ENCODE measurements around the gene MFAP4. TPM values are rescaled to one million over a fixed set of nuclear protein-coding genes. Genes with fewer than 3 reads are reported as not detected.

MFAP4 gene
- total and polyA plus RNA-seq, 4 donors: 2.1 to 13.3 (median 5.7) TPM

DNA sequence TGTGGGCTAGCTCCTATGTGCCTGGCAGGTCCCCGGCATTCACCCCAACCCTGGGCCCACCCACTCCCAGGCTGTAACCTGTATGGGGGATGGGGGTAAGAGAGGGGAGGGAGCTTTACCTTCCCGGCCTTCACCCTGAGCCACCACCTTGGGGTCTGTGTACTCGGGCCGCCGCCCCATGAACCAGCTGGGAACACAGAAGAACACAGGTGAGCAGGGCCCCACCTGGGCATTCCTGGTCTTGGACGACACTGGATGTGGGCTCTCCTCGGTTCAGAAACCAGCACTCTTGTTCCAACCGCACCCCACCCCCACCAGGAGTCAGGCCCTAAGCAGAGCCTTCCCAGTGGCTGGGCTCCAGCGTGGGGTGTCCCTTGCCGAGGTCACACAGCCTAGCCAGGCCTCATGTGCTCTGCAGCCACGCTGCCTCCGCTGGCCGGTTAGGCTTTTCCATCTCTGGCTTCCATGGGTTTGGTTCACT, 43.3 kb downstream of the MFAP4 start:
- TF ChIP-seq, protein P1, sequence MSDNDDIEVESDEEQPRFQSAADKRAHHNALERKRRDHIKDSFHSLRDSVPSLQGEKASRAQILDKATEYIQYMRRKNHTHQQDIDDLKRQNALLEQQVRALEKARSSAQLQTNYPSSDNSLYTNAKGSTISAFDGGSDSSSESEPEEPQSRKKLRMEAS (IDR thresholded peaks at IDR 0.05): peak; percentile 49
- TF ChIP-seq HNF4A (conservative IDR thresholded peaks at IDR 0.05) (no peak), RAD21 (IDR thresholded peaks at IDR 0.05) (peak in 1 of 2 donors; percentile 34), RXRA (IDR thresholded peaks at IDR 0.05) (peak; percentile 49 to 72), SP1 (IDR thresholded peaks at IDR 0.05) (peak; percentile 38)
- TF ChIP-seq, protein P2, sequence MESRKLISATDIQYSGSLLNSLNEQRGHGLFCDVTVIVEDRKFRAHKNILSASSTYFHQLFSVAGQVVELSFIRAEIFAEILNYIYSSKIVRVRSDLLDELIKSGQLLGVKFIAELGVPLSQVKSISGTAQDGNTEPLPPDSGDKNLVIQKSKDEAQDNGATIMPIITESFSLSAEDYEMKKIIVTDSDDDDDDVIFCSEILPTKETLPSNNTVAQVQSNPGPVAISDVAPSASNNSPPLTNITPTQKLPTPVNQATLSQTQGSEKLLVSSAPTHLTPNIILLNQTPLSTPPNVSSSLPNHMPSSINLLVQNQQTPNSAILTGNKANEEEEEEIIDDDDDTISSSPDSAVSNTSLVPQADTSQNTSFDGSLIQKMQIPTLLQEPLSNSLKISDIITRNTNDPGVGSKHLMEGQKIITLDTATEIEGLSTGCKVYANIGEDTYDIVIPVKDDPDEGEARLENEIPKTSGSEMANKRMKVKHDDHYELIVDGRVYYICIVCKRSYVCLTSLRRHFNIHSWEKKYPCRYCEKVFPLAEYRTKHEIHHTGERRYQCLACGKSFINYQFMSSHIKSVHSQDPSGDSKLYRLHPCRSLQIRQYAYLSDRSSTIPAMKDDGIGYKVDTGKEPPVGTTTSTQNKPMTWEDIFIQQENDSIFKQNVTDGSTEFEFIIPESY (IDR thresholded peaks at IDR 0.05): no peak
- no peak overlapping the region for H3K9ac ChIP-seq (ENCODE audit: low read depth in 1 of 2, low read length in 2 of 2)
- WGBS: 53% methylated on average over 13 of the region's 13 CpGs
- peaks cover 31 to 85% (median 64%) of the 10 kb centered on the region in 4 donors for H3K4me1 ChIP-seq (ENCODE audit: control insufficient read depth in 4 of 4, insufficient read depth in 4 of 4, low read length in 3 of 4)
- no peak overlapping the region for H3K4me3 ChIP-seq (ENCODE audit: low read depth in 1 of 3, low read length in 3 of 3)
- H3K36me3 ChIP-seq (ENCODE audit: control insufficient read depth in 4 of 4, insufficient read depth in 3 of 4, low read depth in 1 of 4, low read length in 3 of 4): no peaks in the 10 kb centered on the region
- peak overlapping the region; percentile 5 to 70 for H3K27ac ChIP-seq (ENCODE audit: low read depth in 1 of 2, low read length in 2 of 2)
- no peaks in the 10 kb centered on the region for H3K9me3 ChIP-seq (ENCODE audit: control insufficient read depth in 4 of 4, low read length in 3 of 4)
- no peak for DNase-seq (ENCODE audit: low spot score)
- H3K27me3 ChIP-seq (ENCODE audit: control insufficient read depth in 4 of 4, insufficient read depth in 4 of 4, low read length in 3 of 4): no peaks in the 10 kb centered on the region

DNA sequence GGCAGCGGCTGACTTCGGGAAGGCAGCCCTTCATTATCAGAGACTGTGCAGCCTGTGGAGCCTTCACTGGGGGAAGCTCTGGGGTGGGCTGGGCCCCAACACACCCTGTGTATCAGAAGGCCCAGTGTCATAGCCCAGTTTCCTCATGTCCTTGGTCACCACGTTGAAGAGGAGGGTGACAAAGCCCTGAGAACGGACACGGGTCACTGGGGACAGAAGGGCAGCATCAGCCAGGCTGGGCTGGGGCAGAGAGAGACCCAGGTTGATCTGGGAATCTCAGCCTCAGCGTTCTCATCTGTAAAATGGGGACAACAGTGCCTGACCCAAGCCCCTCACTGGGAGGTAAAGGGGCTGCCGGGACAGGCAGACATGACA, 43.7 kb downstream of the MFAP4 start:
- H3K27me3 ChIP-seq (ENCODE audit: control insufficient read depth in 4 of 4, insufficient read depth in 4 of 4, low read length in 3 of 4): no peaks in the 10 kb centered on the region
- peak in 1 of 2 donors; percentile 12 for TF ChIP-seq HNF4A (conservative IDR thresholded peaks at IDR 0.05)
- TF ChIP-seq, protein P2 (IDR thresholded peaks at IDR 0.05): no peak
- H3K4me1 ChIP-seq (ENCODE audit: control insufficient read depth in 4 of 4, insufficient read depth in 4 of 4, low read length in 3 of 4): peaks cover 31 to 90% (median 65%) of the 10 kb centered on the region in 4 donors
- no peaks in the 10 kb centered on the region for H3K36me3 ChIP-seq (ENCODE audit: control insufficient read depth in 4 of 4, insufficient read depth in 3 of 4, low read depth in 1 of 4, low read length in 3 of 4)
- H3K9ac ChIP-seq (ENCODE audit: low read depth in 1 of 2, low read length in 2 of 2): no peak overlapping the region
- no peak overlapping the region for H3K4me3 ChIP-seq (ENCODE audit: low read depth in 1 of 3, low read length in 3 of 3)
- H3K27ac ChIP-seq (ENCODE audit: low read depth in 1 of 2, low read length in 2 of 2): peak overlapping the region; percentile 38 to 70
- WGBS: 66% methylated on average over 7 of the region's 7 CpGs
- H3K9me3 ChIP-seq (ENCODE audit: control insufficient read depth in 4 of 4, low read length in 3 of 4): no peaks in the 10 kb centered on the region
- peak; percentile 68 for DNase-seq (ENCODE audit: low spot score)

DNA sequence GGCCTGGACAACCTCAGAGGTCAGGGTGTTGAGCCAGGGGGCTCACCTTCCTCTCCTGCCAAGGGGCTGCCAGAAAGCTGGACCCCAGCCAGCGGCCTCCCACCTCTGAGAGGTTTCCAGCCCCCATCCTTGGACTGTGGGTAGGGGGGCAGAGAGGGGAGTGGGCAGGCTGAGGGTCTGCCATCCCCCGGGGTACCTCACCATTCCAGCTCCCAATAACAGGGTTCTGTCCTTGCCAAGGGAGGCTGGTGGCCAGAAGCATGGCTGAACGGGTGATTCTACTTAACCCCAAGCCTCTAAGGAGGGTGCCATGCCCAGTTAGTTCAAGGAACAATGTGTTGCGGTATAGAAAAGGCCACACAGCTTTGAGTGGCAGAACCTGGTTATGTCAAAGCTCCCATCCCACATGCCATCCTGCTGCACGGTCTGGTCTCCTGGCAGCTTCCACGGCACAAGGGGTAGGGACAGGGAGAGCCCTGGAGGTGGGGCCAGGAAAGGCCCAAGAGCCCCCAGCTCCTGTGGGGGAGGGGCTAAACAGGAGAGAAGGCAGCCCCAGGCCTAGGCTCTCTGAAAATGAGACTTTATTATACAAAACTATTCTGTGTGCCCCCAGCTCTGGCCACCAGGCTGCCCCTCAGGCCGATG, 44.3 kb downstream of the MFAP4 start:
- Histone ChIP-seq H3K4me1 (ENCODE audit: control insufficient read depth in 4 of 4, insufficient read depth in 4 of 4, low read length in 3 of 4) (peaks cover 31 to 88% (median 68%) of the 10 kb centered on the region in 4 donors), H3K9ac (ENCODE audit: low read depth in 1 of 2, low read length in 2 of 2) (no peak overlapping the region), H3K27ac (ENCODE audit: low read depth in 1 of 2, low read length in 2 of 2) (peak overlapping the region; percentile 38 to 70), H3K9me3 (ENCODE audit: control insufficient read depth in 4 of 4, low read length in 3 of 4) (no peaks in the 10 kb centered on the region), H3K4me3 (ENCODE audit: low read depth in 1 of 3, low read length in 3 of 3) (no peak overlapping the region), H3K27me3 (ENCODE audit: control insufficient read depth in 4 of 4, insufficient read depth in 4 of 4, low read length in 3 of 4) (no peaks in the 10 kb centered on the region), H3K36me3 (ENCODE audit: control insufficient read depth in 4 of 4, insufficient read depth in 3 of 4, low read depth in 1 of 4, low read length in 3 of 4) (no peaks in the 10 kb centered on the region)
- 63% methylated on average over 7 of the region's 7 CpGs for WGBS
- DNase-seq (ENCODE audit: low spot score): no peak
- TF ChIP-seq FOXA2 (IDR thresholded peaks at IDR 0.05) (no peak), NR2F2 (IDR thresholded peaks at IDR 0.05) (no peak), SP1 (IDR thresholded peaks at IDR 0.05) (no peak), YY1 (IDR thresholded peaks at IDR 0.05) (no peak), FOXA1 (IDR thresholded peaks at IDR 0.05) (no peak), GABPA (IDR thresholded peaks at IDR 0.05 in 1 of 2, conservative IDR thresholded peaks at IDR 0.05 in 1 of 2) (no peak), HNF4G (IDR thresholded peaks at IDR 0.05) (no peak), RXRA (IDR thresholded peaks at IDR 0.05) (no peak), EGR1 (IDR thresholded peaks at IDR 0.05; ENCODE audit: low read depth in 2 of 2) (no peak), HNF4A (conservative IDR thresholded peaks at IDR 0.05) (no peak), TAF1 (conservative IDR thresholded peaks at IDR 0.05) (no peak), RAD21 (IDR thresholded peaks at IDR 0.05) (no peak)
- TF ChIP-seq, protein P2 (IDR thresholded peaks at IDR 0.05): no peak
- TF ChIP-seq, protein P3, sequence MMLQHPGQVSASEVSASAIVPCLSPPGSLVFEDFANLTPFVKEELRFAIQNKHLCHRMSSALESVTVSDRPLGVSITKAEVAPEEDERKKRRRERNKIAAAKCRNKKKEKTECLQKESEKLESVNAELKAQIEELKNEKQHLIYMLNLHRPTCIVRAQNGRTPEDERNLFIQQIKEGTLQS (IDR thresholded peaks at IDR 0.05): no peak
- TF ChIP-seq, protein P1 (IDR thresholded peaks at IDR 0.05): no peak
- TF ChIP-seq, protein P4, sequence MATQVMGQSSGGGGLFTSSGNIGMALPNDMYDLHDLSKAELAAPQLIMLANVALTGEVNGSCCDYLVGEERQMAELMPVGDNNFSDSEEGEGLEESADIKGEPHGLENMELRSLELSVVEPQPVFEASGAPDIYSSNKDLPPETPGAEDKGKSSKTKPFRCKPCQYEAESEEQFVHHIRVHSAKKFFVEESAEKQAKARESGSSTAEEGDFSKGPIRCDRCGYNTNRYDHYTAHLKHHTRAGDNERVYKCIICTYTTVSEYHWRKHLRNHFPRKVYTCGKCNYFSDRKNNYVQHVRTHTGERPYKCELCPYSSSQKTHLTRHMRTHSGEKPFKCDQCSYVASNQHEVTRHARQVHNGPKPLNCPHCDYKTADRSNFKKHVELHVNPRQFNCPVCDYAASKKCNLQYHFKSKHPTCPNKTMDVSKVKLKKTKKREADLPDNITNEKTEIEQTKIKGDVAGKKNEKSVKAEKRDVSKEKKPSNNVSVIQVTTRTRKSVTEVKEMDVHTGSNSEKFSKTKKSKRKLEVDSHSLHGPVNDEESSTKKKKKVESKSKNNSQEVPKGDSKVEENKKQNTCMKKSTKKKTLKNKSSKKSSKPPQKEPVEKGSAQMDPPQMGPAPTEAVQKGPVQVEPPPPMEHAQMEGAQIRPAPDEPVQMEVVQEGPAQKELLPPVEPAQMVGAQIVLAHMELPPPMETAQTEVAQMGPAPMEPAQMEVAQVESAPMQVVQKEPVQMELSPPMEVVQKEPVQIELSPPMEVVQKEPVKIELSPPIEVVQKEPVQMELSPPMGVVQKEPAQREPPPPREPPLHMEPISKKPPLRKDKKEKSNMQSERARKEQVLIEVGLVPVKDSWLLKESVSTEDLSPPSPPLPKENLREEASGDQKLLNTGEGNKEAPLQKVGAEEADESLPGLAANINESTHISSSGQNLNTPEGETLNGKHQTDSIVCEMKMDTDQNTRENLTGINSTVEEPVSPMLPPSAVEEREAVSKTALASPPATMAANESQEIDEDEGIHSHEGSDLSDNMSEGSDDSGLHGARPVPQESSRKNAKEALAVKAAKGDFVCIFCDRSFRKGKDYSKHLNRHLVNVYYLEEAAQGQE (IDR thresholded peaks at IDR 0.05): no peak

Measured in liver (tissue), 9 donors.